ENCODE measurements around the gene RASSF10.
A peak's percentile ranks its signal among the peaks of the same experiment; 100 is the strongest.

Gene RASSF10

GRCh38 chr11:13008625-13009475, at the start of gene RASSF10:
Gene RASSF10, plus strand, starts transcription at chr11:13009316. Its CDS starts 261 bp downstream, at chr11:13009577.
- TF ChIP-seq, protein P1, sequence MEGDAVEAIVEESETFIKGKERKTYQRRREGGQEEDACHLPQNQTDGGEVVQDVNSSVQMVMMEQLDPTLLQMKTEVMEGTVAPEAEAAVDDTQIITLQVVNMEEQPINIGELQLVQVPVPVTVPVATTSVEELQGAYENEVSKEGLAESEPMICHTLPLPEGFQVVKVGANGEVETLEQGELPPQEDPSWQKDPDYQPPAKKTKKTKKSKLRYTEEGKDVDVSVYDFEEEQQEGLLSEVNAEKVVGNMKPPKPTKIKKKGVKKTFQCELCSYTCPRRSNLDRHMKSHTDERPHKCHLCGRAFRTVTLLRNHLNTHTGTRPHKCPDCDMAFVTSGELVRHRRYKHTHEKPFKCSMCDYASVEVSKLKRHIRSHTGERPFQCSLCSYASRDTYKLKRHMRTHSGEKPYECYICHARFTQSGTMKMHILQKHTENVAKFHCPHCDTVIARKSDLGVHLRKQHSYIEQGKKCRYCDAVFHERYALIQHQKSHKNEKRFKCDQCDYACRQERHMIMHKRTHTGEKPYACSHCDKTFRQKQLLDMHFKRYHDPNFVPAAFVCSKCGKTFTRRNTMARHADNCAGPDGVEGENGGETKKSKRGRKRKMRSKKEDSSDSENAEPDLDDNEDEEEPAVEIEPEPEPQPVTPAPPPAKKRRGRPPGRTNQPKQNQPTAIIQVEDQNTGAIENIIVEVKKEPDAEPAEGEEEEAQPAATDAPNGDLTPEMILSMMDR (IDR thresholded peaks at IDR 0.05; ENCODE audit: borderline replicate concordance, insufficient read depth, low read depth, low read length) = no peak
- H3K4me3 ChIP-seq (ENCODE audit: low read depth, low read length) = no peak within 1 kb of the TSS

DNA sequence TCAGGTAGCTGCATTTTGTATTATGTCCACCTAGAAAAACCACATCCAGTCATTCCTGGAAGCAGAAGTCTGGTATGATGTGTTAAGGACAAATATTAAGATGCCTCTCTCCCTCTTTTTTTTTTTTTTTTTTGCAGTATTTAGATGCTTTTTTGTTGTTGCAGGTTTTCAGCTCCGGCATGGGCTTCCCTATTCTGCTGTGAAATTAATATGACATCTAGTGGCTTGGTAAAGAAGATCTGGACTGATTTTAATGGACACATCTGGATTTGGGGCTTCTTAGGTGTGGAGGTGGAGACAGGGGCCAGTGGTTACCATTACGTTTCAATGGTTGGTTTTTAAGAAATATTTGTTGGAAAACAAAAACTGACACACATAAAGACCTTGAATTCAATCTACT, 47.5 kb upstream of the RASSF10 start:
- TF ChIP-seq, protein P1 (IDR thresholded peaks at IDR 0.05; ENCODE audit: borderline replicate concordance, insufficient read depth, low read depth, low read length) = no peak
- H3K4me3 ChIP-seq (ENCODE audit: low read depth, low read length) = no peak overlapping the region

DNA sequence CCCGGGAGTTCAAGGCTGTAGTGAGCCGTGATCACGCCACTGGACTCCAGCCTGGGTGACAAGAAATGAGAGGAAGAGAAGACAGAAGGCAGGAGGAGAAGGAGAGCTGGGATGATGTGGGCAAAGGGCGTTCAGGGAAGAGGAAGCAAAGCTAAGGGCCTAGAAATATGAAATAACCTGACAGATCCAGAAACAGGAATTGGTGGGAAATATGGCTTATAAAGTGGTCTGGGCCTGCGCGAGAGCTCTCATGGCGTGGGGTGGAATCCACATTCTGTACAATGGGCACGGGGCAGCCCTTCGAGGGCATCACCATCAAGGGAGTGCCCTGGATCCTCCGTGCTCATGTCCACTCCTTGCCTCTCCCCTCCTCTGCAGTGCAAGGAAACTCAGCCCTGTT, 46.8 kb upstream of the RASSF10 start:
- H3K4me3 ChIP-seq (ENCODE audit: low read depth, low read length) = no peak overlapping the region
- TF ChIP-seq, protein P1 (IDR thresholded peaks at IDR 0.05; ENCODE audit: borderline replicate concordance, insufficient read depth, low read depth, low read length) = no peak

GRCh38 chr11:12963051-12963450, 46.1 kb upstream of the RASSF10 start:
- TF ChIP-seq, protein P1 (IDR thresholded peaks at IDR 0.05; ENCODE audit: borderline replicate concordance, insufficient read depth, low read depth, low read length) = no peak
- H3K4me3 ChIP-seq (ENCODE audit: low read depth, low read length) = no peak overlapping the region

GRCh38 chr11:12963792-12964536, 45.2 kb upstream of the RASSF10 start:
- no peak overlapping the region for H3K4me3 ChIP-seq (ENCODE audit: low read depth, low read length)
- TF ChIP-seq, protein P1 (IDR thresholded peaks at IDR 0.05; ENCODE audit: borderline replicate concordance, insufficient read depth, low read depth, low read length) = peak; percentile 76

- no peak overlapping the region for H3K4me3 ChIP-seq (ENCODE audit: low read depth, low read length)
- TF ChIP-seq, protein P1 (IDR thresholded peaks at IDR 0.05; ENCODE audit: borderline replicate concordance, insufficient read depth, low read depth, low read length) = no peak
Measured at GRCh38 chr11:12964650-12965049, 44.5 kb upstream of the RASSF10 start.
